Measurements from ENCODE around the gene DES. TPM values are rescaled to one million over a fixed set of nuclear protein-coding genes. Genes with fewer than 3 reads are reported as not detected.

Gene DES
- total RNA-seq, 1 experiment from 2014 or later, result not detected

DNA sequence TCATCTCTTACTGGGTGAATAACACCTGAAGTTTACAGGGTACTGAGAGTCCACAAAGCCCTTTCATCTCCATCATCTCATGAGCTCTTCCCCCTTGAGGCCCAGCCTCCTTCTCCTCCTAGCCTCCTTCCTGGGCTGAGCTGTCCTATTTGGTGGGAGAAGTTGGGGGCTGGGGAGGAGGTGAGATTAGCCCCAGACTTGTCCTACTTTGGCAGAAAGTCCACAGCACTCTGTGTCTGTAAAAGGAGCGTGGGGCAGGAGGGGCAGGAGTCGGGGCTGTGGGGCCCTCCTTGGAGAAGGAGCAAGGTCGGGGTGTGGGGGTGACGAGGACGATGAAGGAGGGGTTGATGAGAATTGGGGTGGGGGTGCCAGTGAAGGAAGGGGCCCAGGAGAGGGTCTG is 10.0 kb upstream of the DES start:
- Mint-ChIP-seq H3K4me3 (ENCODE audit: low read depth, unreplicated experiment) (no peak overlapping the region), H3K36me3 (ENCODE audit: insufficient read depth, unreplicated experiment) (no peaks in the 10 kb centered on the region), H3K9me3 (ENCODE audit: low read depth, unreplicated experiment) (no peaks in the 10 kb centered on the region), H3K4me1 (ENCODE audit: low read depth, unreplicated experiment) (peaks cover 8% of the 10 kb centered on the region), H3K27me3 (ENCODE audit: unreplicated experiment) (peaks cover 37% of the 10 kb centered on the region), H3K27ac (ENCODE audit: unreplicated experiment) (no peak overlapping the region)
- no TSS peak for BruUV-seq (replicated peaks)
- intact Hi-C loops (cut with micrococcal nuclease; ENCODE audit: unreplicated experiment), result no loop called here
- CTCF ChIA-PET, result interaction anchor here (0.9 kb wide), 1 partner anchor 20 kb away, joined by 11 read pairs; no protein-coding TSS in a partner anchor
- TF ChIP-seq CTCF (IDR thresholded peaks at IDR 0.05; ENCODE audit: unreplicated experiment), result no peak
- no peak for DNase-seq

GRCh38 chr2:219408631-219409030 is 9.5 kb upstream of the DES start:
- TF ChIP-seq CTCF (IDR thresholded peaks at IDR 0.05; ENCODE audit: unreplicated experiment), result no peak
- intact Hi-C loops (cut with micrococcal nuclease; ENCODE audit: unreplicated experiment), result no loop called here
- Mint-ChIP-seq H3K9me3 (ENCODE audit: low read depth, unreplicated experiment) (no peaks in the 10 kb centered on the region), H3K4me1 (ENCODE audit: low read depth, unreplicated experiment) (peaks cover 8% of the 10 kb centered on the region), H3K36me3 (ENCODE audit: insufficient read depth, unreplicated experiment) (no peaks in the 10 kb centered on the region), H3K27ac (ENCODE audit: unreplicated experiment) (no peak overlapping the region), H3K27me3 (ENCODE audit: unreplicated experiment) (peaks cover 41% of the 10 kb centered on the region), H3K4me3 (ENCODE audit: low read depth, unreplicated experiment) (no peak overlapping the region)
- BruUV-seq (replicated peaks), result no TSS peak
- DNase-seq, result no peak
- CTCF ChIA-PET, result interaction anchor here (0.9 kb wide), 1 partner anchor 21 kb away, joined by 11 read pairs; no protein-coding TSS in a partner anchor

- Mint-ChIP-seq H3K9me3 (ENCODE audit: low read depth, unreplicated experiment) (no peaks in the 10 kb centered on the region), H3K4me3 (ENCODE audit: low read depth, unreplicated experiment) (no peak overlapping the region), H3K27ac (ENCODE audit: unreplicated experiment) (no peak overlapping the region), H3K27me3 (ENCODE audit: unreplicated experiment) (peaks cover 49% of the 10 kb centered on the region), H3K4me1 (ENCODE audit: low read depth, unreplicated experiment) (peaks cover 8% of the 10 kb centered on the region), H3K36me3 (ENCODE audit: insufficient read depth, unreplicated experiment) (no peaks in the 10 kb centered on the region)
- CTCF ChIA-PET, result interaction anchor here (0.5 to 1.0 kb wide), 2 partner anchors 120 to 243 kb away, joined by 3 to 4 read pairs; no protein-coding TSS in a partner anchor
- no TSS peak for BruUV-seq (replicated peaks)
- DNase-seq, result no peak
- TF ChIP-seq CTCF (IDR thresholded peaks at IDR 0.05; ENCODE audit: unreplicated experiment), result no peak
- intact Hi-C loops (cut with micrococcal nuclease; ENCODE audit: unreplicated experiment), result no loop called here
Observed at GRCh38 chr2:219409619-219410018, 8.6 kb upstream of the DES start.

GRCh38 chr2:219410390-219410789 is 7.8 kb upstream of the DES start:
- Mint-ChIP-seq H3K27me3 (ENCODE audit: unreplicated experiment) (peaks cover 52% of the 10 kb centered on the region), H3K27ac (ENCODE audit: unreplicated experiment) (no peak overlapping the region), H3K36me3 (ENCODE audit: insufficient read depth, unreplicated experiment) (no peaks in the 10 kb centered on the region), H3K4me1 (ENCODE audit: low read depth, unreplicated experiment) (peaks cover 8% of the 10 kb centered on the region), H3K9me3 (ENCODE audit: low read depth, unreplicated experiment) (no peaks in the 10 kb centered on the region), H3K4me3 (ENCODE audit: low read depth, unreplicated experiment) (no peak overlapping the region)
- CTCF ChIA-PET, result interaction anchor here (0.6 to 1.0 kb wide), 3 partner anchors 22 to 316 kb away, joined by 3 to 4 read pairs (median 3); partner anchors contain the start of gene DNPEP
- intact Hi-C loops (cut with micrococcal nuclease; ENCODE audit: unreplicated experiment), result no loop called here
- DNase-seq, result no peak
- BruUV-seq (replicated peaks), result no TSS peak
- TF ChIP-seq CTCF (IDR thresholded peaks at IDR 0.05; ENCODE audit: unreplicated experiment), result no peak
